Measurements from ENCODE around the gene REEP2. TPM values are rescaled to one million over a fixed set of nuclear protein-coding genes. Genes with fewer than 3 reads are reported as not detected.
"Not testable (repeated sequence)": the region's sequence is repeated elsewhere in the genome, so short reads cannot be mapped to it uniquely, and the experiment has no call there.

Gene REEP2
- total RNA-seq, result 2.6 and 3.0 TPM in 2 replicates

DNA sequence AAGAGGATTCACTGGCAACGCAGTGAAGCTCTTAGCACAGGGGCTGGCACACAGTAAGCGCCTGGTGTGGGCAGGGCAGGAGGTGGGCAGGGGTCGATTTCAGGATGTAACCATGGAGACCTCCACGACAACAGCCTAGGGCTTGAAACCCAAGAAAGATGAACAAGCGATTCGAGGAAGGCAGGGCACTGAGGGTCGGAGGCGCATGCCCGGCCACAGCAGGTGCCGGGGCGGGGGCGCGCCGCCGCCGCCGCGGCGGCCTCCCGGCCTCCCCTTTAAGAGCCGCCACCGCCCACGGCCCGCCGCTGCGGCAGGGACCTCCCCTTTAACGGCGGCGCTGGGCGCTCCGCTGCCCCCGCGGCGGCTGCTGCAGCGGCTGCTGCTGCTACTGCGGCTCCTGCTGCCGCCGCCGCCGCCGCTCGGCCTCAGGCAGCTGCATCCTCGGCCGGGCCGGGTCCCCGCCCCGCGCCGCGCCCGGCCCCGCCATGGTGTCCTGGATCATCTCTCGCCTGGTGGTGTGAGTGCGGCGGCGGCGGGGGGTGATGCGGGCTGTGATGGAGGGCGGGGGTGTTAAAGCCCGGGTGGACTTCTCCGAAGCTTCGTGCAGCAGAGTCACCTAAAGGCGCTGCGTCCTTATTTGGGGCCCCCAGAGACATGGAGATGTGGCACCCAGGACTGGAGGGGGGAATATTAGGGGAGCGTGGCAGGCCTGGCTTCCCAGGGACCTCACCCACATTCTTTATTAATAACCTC lies at the start of gene REEP2:
Gene REEP2, plus strand, starts transcription at position 334 of the 753 bp plus-strand sequence. Its CDS starts 152 bp downstream, at position 486.
- intact Hi-C loops (cut with micrococcal nuclease), result loop anchor here (1.0 to 2.0 kb wide), 2 partner anchors 26 to 261 kb away; partner anchors contain the start of genes BRD8 and EGR1

GRCh38 chr5:138389332-138389731 lies 49.5 kb upstream of the REEP2 start:
- intact Hi-C loops (cut with micrococcal nuclease), result no loop called here

- intact Hi-C loops (cut with micrococcal nuclease), result not testable (repeated sequence)
Measured at GRCh38 chr5:138389911-138390310, 48.9 kb upstream of the REEP2 start.

GRCh38 chr5:138391859-138392386 lies 46.9 kb upstream of the REEP2 start:
- intact Hi-C loops (cut with micrococcal nuclease), result no loop called here

DNA sequence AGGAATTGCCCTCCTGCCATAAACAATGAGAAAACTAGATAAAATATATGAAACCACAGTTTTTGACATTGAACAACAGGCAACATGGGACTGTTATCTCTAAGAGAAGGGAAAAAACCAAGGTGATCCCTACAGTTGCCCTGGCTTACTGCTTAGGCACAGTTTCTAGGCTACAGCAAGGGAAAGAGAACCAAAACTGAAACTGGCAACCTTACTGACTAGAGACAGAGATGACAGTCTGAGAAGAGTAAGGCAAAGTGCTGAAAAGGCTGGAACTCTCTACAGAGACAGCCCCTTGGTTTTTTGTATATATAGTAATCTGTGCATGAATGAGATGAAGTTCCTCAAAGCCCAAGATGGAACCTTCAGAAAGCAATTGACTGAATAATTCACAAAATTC lies 36.2 kb upstream of the REEP2 start:
- intact Hi-C loops (cut with micrococcal nuclease), result no loop called here

DNA sequence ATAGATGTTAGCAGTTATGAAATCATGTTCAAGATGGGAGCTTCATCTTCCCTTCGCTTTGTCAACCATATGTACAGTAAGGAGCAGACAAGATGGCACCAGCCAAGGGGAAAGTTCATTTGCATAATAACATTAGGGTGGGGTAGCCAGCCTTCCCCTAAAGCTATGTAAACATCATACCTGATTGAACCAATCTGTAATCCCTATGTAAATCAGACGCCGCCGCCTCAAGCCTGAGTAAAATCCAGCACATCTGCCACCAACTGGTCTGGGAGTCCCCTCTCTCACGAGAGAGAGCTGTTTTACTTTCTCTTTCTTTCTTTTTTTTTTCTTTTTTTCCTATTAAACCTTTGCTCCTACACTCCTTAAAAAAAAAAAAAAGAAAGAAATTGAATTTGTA lies 30.8 kb upstream of the REEP2 start:
- intact Hi-C loops (cut with micrococcal nuclease), result no loop called here

DNA sequence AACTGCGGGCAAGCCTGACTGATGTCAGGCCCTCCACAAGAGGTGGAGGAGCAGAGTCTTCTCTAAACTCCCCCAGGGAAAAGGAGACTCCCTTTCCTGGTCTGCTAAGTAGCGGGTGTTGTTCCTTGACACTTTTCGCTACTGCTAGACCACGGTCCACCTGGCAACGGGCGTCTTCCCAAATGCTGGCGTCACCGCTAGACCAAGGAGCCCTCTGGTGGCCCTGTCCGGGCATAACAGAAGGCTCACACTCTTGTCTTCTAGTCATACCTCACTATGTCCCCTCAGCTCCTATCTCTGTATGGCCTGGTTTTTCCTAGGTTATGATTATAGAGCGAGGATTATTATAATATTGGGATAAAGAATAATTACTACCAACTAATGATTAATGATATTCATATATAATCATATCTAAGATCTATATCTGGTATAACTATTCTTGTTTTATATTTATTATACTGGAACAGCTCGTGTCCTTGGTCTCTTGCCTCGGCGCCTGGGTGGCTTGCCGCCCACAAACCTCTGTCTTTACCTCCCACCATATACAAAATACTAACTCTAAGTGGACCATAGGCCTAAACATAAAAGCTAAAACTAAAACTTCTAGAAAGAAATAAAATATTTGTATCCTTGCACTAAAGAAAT lies 27.7 kb upstream of the REEP2 start:
- intact Hi-C loops (cut with micrococcal nuclease), result loop anchor here (1.0 kb wide), 1 partner anchor 231 kb away; no protein-coding TSS in a partner anchor

- intact Hi-C loops (cut with micrococcal nuclease), result no loop called here
Measured at GRCh38 chr5:138418444-138418843, 20.4 kb upstream of the REEP2 start.

GRCh38 chr5:138425079-138425478 lies 13.8 kb upstream of the REEP2 start:
- intact Hi-C loops (cut with micrococcal nuclease), result no loop called here

GRCh38 chr5:138435943-138436342 lies 2.9 kb upstream of the REEP2 start:
- intact Hi-C loops (cut with micrococcal nuclease), result no loop called here

DNA sequence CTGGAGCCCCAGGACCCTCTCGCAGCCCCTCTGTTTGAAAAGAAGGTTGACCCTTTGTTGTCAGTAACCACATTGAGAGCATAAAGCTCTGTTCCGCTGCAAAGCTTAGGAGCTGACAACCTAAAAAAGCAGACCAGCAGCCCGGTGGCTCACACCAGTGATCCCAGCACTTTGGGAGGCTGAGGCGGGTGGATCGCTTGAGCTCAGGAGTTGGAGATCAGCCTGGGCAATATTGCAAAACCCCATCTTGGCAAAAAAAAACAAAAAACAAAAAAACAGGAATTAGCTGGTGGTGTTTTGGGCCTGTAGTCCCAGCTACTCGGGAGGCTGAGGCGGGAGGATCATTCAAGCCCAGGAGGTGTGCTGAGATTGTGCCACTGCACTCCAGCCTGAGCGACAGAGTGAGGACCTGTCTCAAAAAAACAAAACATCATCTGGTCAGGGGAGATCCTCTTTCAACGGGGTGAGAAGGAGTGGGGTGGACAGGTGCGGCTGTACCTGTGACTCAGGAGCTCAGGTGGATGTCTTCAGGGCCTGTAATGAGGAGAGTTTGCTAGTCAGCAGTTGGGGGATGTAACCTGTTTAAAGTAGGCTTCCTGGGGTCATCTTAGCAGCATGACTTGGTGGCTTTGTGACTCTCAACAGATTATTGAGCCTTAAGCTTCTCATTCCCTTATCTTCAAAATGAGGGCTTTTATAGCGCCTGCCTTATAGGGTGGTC lies 694 bp upstream of the REEP2 start:
- intact Hi-C loops (cut with micrococcal nuclease), result loop anchor here (2.0 kb wide), 1 partner anchor 27 kb away; the partner anchor contains the start of gene EGR1

GRCh38 chr5:138439477-138440158 lies 761 bp downstream of the REEP2 start:
- intact Hi-C loops (cut with micrococcal nuclease), result loop anchor here (1.0 to 2.0 kb wide), 2 partner anchors 25 to 261 kb away; partner anchors contain the start of genes BRD8 and EGR1

GRCh38 chr5:138440159-138441073 lies 1.6 kb downstream of the REEP2 start:
- intact Hi-C loops (cut with micrococcal nuclease), result no loop called here

GRCh38 chr5:138441221-138441620 lies 2.4 kb downstream of the REEP2 start:
- intact Hi-C loops (cut with micrococcal nuclease), result no loop called here

DNA sequence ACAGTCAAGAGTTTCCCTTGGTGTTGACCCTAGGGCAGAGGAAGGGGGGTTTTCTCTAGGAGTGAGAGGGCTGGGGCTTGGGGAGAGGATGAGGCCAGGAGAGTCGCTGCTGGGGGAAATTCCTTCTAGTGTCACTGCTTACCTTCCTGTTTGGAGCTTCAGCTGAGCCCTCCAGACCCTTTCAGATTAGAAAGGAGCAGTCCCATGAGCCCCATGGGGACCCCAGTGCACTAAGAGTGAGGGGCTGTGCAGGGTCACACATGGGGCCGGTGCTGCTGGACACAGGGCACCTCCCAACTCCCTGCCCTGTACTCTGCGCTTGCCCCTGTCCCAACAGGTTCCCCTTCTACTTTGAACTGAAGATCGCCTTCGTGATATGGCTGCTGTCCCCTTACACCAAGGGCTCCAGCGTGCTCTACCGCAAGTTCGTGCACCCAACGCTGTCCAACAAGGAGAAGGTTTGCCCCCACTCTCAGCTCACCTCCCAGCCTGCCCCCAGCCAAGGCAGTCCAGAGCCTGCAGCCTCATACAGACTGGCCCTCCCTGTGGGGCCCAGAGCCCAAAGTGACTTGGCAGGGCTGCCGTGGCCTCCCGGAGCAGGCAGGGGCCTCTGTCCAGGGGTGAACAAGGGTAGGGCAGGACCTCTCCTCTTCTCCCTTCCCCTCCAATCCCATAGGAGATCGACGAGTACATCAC lies 5.4 kb downstream of the REEP2 start:
- intact Hi-C loops (cut with micrococcal nuclease), result no loop called here

- intact Hi-C loops (cut with micrococcal nuclease), result no loop called here
Measured at GRCh38 chr5:138444774-138445546, 6.1 kb downstream of the REEP2 start.

- intact Hi-C loops (cut with micrococcal nuclease), result no loop called here
Measured at GRCh38 chr5:138445547-138446271, 6.9 kb downstream of the REEP2 start.

- intact Hi-C loops (cut with micrococcal nuclease), result no loop called here
Measured at GRCh38 chr5:138448070-138448469, 9.2 kb downstream of the REEP2 start.

Measured in T-helper 2 cell treated with Interferon-gamma antibody and Interleukin-4, amounts not matched to agents 100 ng/mL and 5 ng/mL, for 36 hours (primary cell).